Measurements from ENCODE around the gene PRXL2C.
"Not testable (repeated sequence)": the region's sequence is repeated elsewhere in the genome, so short reads cannot be mapped to it uniquely, and the experiment has no call there.

Gene PRXL2C

DNA sequence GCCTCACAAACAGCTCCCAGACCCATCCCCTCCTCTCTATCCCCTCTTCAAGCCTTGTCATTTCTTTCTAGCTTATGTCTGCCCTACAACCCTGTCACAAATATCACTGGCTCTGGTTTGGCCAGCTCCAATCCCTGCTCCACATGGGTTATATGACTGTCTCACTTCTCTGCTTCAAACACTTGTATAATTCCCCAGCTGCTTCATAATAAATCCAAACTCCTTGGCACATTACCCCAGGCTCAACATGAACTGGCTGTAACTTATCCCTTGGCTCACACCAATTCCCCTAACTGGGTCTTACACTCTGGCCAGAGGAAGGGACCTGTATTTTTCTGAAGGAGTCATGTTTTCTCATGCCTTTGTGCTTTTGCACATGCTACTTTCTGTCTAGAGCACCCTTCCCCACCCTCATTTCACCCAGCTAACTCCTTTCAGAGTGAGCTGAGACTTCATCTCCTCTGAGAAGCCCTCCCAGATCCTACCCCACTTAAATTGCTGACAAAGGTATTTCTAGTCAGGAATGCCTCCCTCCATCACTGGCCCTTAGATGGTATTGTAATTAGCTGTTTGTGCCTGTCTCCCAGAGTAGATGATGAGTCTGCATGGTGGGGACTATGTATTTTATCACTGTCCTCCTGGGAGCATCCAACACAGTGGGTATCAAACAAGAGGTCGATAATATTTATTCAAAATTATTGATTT is 5.3 kb downstream of the PRXL2C start:
- no peak for DNase-seq (ENCODE audit: low read depth)

DNA sequence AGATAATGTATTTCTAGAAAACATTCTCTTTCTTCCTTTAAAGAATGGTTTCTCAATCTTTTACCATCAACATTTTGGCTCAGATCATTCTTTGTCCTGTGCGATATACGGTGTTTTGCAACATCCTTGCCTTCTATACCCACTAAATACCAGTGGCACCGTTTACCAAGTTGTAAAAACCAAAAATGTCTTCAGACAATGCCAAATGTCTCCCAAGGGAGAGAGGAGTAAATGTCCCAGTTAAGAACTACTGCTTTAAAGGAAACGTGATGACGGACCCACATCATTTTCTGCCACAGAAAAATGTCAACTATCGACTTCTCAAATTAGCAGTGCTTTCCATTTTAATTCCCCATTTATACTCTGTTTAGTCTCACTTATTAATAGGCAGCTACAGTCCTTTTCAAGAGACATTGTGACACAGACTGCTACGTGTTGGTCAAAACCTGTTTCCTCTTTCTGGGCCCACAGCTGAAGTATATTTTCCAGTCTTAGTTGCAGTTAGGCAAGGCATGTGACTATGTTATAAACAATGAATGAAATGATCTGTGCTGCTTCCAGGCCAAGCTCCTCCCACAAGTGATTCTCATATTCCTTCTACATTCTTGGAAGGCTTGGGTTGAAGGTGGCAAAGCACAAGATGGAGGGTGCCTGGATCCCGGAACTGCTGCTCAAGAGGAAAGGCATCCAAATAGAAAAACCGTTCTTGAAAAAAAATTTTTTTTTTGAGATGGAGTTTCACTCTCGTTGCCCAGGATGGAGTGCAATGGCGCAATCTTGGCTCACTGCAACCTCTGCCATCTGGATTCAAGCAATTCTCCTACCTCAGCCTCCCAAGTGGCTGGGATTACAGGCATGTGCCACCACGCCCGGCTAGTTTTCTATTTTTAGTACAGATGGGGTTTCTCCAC is 8.8 kb downstream of the PRXL2C start:
- DNase-seq (ENCODE audit: low read depth): no peak

DNA sequence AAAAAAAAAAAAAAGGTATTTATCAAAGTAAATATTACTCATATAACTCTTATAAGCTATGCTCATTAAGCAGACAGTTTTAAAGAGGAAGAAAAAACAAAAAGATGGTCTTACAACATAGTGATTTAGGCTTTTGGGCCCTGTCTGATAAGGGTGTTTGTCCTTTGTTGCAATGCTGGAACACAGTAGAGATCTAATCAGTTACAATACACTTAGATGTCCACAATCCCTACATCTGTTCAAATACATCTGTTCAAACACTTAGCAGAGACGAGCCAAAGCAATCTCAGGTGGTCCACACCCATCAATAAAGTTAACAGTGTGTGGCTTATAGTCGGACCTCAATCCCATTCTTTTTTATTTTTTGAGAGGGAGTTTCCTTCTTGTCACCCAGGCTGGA is 11.0 kb downstream of the PRXL2C start:
- DNase-seq (ENCODE audit: low read depth): no peak

DNA sequence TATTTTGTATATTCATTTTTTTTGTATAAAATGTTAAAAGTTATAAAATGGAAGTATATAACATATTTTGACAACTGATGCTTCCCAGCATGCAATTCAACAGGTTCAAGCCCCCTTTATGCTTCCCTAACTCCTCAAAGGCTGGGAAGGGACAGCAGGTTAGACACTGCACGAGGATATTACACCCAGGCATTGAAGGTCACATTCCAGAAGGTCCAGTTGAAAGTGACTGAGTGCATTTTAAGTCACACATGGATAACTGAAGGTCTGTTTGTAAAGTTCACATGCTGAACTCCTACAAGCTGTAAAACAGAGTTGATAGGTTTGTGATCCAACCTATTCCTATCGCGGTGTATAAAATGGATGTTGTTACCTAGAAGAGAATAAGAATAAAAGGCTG is 13.6 kb downstream of the PRXL2C start:
- DNase-seq (ENCODE audit: low read depth): no peak

DNA sequence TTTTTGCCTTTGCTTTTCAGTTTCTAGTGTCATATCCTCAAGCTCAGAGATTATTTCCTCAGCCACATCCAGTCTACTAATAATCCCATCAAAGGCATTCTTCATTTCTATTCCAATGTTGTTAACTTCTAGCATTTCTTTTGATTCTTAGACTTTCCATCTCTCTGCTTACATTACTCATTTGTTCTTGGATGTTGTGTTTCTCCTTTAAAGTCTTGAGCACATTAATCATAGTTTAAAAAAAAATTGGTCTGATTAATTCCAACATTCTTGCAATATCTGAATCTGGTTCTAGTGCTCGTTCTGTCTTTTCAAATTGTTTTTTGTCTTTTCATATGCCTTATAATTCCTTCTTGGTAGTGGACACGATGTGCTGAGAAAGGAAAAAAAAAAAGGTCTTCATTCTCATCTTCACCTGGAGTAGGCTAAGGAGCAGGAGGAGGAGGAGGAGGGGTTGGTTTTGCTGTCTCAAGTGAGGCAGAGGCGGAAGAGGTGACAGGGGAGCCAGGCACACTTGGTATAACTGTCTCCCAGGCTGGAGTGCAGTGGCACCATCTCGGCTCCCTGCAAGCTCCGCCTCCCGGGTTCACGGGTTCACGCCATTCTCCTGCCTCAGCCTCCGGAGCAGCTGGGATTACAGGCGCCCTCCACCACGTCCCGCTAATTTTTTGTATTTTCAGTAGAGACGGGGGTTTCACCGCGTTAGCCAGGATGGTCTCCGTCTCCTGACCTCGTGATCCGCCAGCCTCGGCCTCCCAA is 16.3 kb downstream of the PRXL2C start:
- no peak for DNase-seq (ENCODE audit: low read depth)

DNA sequence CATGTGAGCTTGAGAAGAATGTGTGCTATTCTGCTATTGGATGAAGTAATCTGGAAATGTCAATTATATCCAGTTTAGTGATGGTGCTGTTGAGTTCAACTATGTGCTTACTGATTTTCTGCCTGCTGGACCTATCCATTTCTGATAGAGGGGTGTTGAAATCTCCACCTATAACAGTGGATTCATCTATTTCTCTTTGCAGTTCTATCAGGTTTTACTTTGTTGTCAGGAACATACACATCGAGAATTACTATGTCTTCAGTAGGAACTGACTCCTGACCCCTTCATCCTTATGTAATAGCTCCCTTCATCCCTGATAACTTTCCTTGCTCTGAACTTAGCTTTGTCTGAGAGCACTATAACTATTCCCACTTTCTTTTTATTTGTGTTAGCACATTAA is 18.7 kb downstream of the PRXL2C start:
- DNase-seq (ENCODE audit: low read depth): no peak

DNA sequence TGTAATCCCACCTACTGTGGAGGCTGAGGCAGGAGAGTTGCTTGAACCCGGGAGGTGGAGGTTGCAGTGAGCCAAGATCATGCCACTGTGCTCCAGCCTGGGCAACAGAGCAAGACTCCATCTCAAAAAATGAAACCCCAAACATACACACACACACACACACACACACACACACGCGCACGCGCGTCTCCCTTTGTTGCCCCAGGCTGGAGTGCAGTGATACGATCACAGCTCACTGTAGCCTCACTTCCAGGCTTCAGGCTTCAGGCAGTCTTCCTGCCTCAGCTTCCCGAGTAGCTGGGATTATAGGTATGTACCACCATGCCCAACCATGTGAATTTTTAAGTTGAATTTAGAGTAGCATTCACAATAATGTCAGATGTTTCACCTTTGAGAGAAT is 21.5 kb downstream of the PRXL2C start:
- DNase-seq (ENCODE audit: low read depth): not testable (repeated sequence)

DNA sequence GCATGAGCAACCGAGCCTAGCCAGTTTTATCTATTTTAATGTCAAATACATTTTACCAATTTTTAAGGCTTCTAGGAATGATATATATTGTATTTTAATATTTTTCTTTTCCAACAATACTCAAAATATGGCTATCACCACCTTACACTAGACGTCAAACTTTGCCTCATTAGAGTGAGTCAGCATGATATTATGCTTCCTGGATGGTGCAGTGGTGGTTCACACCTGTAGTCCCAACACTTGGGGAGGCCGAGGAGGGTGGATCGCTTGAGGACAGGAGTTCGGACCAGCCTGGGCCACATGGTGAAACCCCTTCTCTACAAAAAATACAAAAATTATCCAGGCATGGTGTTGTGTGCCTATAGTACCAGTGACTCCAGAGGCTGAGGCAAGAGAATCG is 28.2 kb downstream of the PRXL2C start:
- DNase-seq (ENCODE audit: low read depth): no peak

DNA sequence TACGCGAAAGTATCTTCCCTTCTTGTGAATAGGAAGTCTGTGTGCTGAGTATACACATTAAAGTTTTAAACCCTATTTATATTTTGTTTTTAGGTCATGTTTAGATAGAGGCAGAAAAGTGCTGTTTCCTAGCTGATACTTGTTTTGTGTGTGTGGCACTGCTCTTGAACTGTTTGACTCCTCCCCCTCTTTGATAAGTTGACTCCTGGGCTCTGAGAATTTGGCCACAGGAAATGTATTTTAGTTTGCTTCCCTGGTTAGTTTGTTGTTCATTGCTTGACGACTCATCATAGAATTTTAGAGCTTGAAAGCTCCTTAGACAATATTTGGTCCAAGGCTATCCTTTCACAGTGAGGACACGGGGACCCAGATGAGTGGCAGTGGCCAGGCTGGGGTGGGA is 33.5 kb downstream of the PRXL2C start:
- no peak for DNase-seq (ENCODE audit: low read depth)

DNA sequence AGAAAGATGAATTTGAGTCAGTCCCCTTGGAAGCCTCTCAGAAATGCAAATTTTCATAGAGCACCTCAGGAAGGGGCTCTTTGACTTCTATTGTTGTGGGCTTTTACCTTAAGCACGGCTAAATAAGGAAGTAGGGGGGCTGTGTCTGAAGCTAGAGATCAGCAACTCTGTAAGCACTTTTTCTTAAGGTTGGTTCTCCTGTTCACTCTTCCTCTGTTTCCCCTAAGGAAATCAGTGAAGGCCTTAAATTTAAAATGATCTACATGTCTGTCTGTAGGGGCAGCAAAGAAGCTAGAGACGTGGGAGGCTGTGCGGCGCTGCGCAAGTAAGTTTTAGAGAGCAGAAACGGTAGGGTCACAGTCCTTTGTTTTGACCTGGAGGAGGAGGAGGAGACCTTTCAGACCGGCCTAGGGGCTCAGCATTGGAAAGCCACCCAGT is 34.3 kb downstream of the PRXL2C start:
- DNase-seq (ENCODE audit: low read depth): no peak

DNA sequence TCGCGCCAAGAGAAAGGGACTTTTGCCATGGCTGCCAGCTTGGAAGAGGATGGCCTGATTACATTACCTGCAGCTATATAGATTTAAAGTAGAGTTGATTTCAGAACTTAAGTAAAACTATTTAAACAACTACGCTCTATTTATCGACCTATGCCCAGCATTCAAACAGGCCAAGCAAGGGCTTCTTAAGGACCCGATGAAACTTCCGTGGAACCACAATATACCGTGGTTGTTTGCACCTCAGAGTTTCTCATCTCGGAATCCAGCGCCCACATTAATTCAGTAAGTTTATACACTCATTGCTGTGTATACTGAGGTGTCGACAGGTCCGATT is 35.0 kb downstream of the PRXL2C start:
- no peak for DNase-seq (ENCODE audit: low read depth)

DNA sequence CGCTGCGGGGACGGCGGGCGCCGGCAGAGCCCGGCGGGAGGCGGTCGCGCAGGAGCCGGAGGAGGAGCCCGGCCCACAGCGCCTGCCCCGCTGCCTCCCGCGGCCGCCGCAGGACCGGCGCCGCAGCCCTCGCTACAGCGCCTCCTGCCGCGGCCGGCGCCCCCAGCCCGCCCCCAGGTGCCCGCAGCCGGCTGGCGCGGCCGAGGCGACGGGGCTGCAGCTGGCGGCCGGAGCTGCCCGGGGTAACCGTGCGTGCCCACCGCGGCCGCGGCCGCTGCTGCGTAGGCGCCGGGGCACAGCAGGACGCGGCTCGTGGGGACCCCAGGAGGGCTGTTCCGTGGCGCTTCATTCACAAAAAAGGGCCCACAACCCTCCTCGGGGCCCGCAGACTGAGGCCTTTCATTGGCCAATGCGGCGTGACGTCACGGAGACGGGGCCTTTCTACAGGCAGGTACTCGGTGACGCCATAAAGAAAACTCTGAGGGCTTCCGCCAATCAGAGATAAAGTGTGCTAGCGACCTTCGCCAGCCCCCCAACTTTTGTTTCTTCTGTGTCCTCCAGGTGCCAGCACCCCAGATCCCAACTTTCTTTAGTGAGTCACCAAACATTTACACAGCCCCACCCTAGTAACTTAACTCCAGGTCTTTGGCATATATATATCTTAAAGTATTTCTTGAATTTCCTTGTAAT is 35.5 kb downstream of the PRXL2C start, which contains the start of gene CDC14B:
Gene CDC14B (minus strand): TSS at position 353 of the 690 bp plus-strand sequence. CDS start 465 bp downstream, outside the sequence.
- peak; percentile 41 for DNase-seq (ENCODE audit: low read depth)

DNA sequence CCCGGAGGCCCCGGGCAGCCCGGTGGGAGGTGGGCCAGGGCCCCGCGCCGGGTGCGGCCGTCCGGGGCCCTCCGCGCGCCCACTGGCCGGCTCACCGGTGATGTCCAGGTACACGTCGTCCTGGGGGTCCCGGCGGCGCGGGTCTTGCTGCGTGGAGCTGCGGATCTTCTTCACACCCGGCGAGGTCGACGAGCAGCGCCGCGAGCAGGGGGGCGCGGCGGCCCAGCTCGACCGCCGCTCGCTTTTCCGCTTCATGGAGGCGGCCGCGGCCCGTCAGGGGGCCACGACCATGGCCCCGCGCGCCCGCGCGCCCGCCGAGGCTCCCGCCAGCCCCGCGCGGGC is 36.0 kb downstream of the PRXL2C start:
- no peak for DNase-seq (ENCODE audit: low read depth)

DNA sequence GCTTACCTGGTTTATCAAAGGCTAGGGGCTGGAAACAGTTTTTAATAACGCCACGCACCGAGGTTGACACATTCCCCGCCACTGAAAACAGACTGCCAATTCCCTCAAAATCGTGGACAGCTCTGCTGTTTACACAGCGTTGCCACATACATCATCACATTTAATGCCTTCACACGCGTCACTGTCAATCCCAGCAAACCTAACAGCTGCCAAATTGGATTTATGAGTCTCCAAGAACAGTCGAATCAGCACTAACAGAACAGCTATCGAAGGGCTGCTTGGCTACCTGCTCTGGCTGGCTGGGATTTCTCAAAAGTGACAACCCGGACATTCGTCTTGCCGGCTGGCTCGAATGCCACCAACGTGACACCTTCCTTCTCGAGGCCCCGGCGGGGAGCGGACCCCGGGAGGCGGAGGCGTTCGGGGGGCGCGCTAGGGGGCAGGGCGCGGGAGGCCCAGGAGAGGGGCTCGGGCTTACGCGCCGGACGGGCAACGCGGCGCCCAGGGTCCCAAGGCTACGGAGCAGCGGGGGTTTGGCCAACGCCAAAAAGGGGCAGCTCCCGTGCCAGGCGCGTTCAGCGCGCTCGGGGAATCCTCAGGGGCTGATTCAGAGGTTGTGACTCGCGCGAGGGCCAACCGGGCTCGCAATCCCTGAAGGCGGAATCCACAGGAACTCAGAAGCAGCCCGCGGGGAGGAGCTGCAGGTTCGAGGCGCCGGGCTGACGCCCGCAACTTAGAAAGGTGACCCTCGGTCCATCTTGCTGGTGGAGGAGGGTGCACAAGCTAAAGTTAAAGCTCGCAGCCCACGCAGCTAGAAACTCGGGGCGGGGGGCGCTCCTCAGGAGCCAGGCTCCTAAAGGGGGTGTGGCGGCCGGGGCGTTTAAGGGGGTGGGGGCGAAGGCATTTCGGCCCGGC is 36.7 kb downstream of the PRXL2C start:
- no peak for DNase-seq (ENCODE audit: low read depth)

DNA sequence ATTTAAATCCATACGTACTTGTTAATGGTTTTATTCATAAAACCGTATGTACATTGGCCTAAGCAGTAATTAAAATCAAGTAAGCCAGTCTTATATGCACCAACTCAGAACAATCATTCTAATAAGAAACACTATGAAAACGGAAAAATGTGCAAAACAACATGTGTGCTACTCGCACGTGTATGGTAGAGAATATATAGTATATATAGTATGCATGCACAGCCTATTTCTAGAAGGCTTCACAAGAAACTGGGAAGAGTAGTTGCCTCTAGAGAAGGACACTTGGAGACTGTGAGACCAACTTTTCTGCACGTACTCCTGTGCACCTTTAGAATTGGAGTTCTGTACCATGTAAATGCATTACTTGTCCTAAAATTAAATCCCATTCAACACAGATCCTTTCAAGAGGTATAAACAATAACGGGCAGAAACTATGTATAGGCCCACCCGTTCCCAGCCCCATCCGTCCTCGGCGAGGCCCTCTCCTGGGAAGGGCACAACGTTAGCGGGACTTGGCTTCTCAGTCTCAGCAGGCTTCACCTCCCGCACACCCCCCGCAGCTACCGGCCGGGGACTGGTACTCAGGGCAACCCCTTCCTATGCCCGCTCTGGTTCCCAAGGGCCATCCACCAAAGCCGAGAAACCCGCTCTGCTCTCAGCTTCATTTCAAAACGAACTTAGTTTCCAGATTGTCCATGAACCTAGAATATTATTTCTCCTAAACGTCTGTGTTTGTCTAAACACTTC is 37.5 kb downstream of the PRXL2C start:
- no peak for DNase-seq (ENCODE audit: low read depth)

DNA sequence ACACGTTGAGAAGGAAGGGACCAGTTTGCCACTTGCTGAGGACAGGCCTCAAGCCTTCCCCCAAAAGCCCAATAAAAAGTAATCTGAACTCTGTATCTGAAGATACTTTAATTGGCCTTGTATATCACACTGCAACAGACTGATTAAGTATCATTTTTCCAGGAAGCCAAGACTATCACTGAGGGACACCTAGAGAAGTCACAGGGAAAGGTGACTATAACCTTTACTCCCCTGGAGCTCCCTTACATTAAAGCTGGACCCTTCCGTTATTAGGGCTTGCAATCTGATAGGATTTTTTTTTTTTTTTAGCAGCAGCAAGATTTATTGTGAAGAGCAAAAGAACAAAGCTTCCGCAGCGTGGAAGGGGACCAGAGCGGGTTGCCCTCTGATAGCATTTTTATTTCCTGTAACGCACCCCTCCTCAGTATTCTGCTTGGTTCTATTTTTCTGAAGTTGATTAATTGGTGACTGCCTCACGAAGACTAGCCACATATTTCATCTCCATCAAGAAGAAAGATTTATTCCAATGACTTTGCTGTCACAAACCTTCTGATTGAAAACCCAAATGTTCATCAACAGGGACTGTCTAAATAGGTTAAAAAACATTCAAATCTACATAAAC is 38.2 kb downstream of the PRXL2C start:
- DNase-seq (ENCODE audit: low read depth): no peak

DNA sequence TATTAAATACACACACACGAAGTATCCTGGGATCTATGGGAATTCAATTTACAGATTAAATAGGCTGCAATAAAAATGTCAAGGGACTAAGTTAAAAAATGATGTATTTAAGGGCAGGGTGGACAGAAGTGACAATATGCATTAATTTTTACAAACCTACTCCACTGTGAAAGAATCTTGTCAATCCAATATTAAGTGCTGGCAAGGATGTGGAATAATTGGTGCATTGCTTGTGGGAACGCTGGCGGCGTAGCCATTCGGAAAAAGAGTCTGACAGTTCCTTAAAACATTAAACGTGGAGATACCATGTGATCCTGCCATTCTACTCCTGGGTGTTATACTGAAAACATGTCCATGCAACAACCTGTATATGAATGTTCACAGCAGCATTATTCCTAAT is 39.7 kb downstream of the PRXL2C start:
- no peak for DNase-seq (ENCODE audit: low read depth)

DNA sequence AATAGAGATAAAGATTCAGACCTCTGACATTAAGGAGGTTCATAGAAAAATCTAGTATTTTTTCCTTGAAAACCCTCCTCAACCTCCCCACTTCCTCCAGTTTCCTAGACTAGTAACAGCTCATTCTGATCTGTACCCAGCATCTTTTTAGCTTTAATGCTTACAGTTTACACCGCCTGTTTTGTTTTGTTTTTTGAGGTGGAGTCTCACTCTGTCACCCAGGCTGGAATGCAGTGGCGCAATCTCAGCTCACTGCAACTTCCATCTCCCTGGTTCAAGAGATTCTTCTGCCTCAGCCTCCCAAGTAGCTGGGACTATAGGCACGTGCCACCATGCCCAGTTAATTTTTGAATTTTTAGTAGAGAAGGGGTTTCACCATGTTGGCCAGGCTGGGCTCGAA is 40.5 kb downstream of the PRXL2C start:
- not testable (repeated sequence) for DNase-seq (ENCODE audit: low read depth)

DNA sequence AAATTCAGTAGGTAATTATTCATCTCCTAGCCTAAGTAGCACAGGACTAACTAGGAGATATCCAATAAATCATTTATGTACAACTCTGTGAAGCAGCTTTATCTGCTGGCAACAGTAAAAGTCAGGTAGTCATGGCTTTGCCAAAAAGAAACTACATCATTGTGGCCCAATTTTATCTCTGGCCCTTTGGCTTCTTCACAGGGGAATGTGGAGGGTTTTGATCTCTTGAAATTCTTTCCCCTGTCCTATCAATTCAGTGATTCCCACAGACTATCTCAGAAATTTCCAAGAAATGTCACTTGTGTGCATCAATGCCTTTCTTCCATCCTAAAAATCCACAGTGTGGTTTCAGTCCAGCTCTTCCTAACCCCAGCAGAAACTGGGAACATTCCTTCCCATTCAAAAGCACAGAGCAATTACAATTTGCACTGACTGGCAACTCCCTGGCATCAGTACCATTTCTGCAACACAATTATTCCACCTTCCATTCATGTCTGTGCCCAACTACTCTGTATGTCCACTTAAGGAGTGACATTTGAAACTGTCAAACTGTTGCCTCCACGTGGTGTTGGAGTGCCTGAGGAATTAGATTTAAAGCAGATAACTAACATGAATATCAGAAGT is 42.0 kb downstream of the PRXL2C start:
- no peak for DNase-seq (ENCODE audit: low read depth)

All from T-helper 22 cell (primary cell).